ENCODE data around the gene OR1L8. TPM values are rescaled to one million over a fixed set of nuclear protein-coding genes. Genes with fewer than 3 reads are reported as not detected.
A peak's percentile ranks its signal among the peaks of the same experiment; 100 is the strongest.
"Not testable (repeated sequence)": the region's sequence is repeated elsewhere in the genome, so short reads cannot be mapped to it uniquely, and the experiment has no call there.

The OR1L8 gene
- total RNA-seq: not detected in 2 replicates

DNA sequence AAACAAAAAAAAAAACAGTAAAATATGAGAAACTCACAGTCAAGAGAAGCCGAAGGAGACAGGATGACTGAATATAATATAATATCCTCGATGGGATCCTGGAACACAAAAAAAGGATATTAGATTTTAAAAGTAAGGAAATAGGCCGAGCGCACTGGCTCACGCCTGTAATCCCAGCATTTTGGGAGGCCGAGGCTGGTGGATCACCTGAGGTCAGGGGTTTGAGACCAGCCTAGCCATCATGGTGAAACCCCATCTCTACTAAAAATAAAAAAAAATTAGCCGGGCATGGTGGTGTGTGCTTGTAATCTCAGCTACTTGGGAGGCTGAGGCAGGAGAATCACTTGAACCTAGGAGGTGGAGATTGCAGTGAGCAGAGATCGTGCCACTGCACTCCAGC is at the start of gene OR1L8:
TSS of gene OR1L8 (minus strand) at position 101 of the 400 bp plus-strand sequence. CDS start 14,907 bp downstream, outside the sequence.
- H3K4me3 ChIP-seq (ENCODE audit: low read depth, low read length); DNase-seq (ENCODE audit: low read depth): not testable (repeated sequence)

DNA sequence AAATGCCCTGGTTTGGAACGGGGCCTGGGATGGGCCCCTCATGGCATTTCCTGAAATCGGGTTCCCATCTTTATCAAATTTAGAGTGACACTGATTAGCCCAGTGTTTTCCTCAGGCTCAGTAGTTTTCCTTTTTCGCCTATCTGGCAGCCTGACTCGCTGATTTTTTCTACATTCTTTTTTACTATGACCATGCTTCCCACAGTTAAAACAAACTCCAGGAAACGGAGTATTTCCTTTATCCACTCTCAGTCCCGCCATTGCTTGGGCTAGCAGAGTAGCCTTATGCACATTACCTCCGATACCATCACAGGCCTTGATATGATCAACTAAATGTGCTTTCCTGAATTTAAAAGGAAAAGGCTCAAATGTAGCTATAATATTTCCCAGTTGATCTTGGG is 36.8 kb upstream of the OR1L8 start:
- TF ChIP-seq, protein P1, sequence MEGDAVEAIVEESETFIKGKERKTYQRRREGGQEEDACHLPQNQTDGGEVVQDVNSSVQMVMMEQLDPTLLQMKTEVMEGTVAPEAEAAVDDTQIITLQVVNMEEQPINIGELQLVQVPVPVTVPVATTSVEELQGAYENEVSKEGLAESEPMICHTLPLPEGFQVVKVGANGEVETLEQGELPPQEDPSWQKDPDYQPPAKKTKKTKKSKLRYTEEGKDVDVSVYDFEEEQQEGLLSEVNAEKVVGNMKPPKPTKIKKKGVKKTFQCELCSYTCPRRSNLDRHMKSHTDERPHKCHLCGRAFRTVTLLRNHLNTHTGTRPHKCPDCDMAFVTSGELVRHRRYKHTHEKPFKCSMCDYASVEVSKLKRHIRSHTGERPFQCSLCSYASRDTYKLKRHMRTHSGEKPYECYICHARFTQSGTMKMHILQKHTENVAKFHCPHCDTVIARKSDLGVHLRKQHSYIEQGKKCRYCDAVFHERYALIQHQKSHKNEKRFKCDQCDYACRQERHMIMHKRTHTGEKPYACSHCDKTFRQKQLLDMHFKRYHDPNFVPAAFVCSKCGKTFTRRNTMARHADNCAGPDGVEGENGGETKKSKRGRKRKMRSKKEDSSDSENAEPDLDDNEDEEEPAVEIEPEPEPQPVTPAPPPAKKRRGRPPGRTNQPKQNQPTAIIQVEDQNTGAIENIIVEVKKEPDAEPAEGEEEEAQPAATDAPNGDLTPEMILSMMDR (conservative IDR thresholded peaks at IDR 0.05; ENCODE audit: low read depth, low read length): no peak
- H3K4me3 ChIP-seq (ENCODE audit: low read depth, low read length): no peak overlapping the region

DNA sequence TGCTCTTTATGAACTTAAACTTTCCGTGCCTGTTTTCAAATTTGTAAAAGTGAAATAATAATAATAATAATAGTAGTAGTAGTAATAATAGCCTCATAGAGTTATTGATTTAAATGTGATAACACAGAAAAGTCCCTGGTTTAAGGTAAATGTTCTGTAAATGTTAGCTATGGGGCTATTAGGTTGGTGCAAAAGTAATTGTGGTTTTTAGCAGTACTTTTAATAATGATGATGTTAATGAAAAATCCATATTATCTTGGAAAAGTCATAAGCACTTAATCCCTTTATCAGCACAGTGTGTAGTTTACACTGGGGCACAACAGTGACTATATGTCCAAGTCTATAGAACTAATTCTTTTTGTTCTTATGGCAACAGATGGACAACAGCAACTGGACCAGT is 31.2 kb upstream of the OR1L8 start, which contains the start of gene OR1Q1:
TSS of gene OR1Q1 (plus strand) at position 377 of the 400 bp plus-strand sequence. CDS start at position 377, 0 bp downstream.
- H3K4me3 ChIP-seq (ENCODE audit: low read depth, low read length): no peak within 1 kb of the TSS
- no peak for DNase-seq (ENCODE audit: low read depth)
- TF ChIP-seq, protein P1 (conservative IDR thresholded peaks at IDR 0.05; ENCODE audit: low read depth, low read length): no peak

More for the DNA sequence above, 36.8 kb upstream of the OR1L8 start:
- no peak for DNase-seq (ENCODE audit: low read depth)

DNA sequence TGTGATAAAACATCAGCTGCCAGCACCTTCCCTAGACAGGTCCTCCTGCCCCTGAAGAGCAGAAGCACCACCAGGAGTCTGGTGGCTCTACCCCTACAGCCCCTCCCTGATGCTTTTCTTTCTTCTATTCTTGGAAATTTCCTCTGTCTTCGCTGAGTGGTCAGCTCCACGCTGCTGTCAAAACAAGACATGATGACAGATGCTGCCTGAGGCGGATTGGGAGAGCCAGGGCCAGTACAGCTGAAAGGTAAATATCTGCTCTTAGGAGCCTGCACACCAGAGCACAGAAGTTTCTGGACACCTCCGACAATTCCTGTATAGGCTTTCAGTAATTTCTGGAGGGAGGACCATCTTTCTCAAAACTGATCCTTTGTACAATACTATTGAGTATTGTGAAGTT is 26.6 kb upstream of the OR1L8 start:
- H3K4me3 ChIP-seq (ENCODE audit: low read depth, low read length): no peak overlapping the region
- TF ChIP-seq, protein P1 (conservative IDR thresholded peaks at IDR 0.05; ENCODE audit: low read depth, low read length): no peak
- no peak for DNase-seq (ENCODE audit: low read depth)

- DNase-seq (ENCODE audit: low read depth): no peak
- TF ChIP-seq, protein P1 (conservative IDR thresholded peaks at IDR 0.05; ENCODE audit: low read depth, low read length): no peak
- H3K4me3 ChIP-seq (ENCODE audit: low read depth, low read length): no peak overlapping the region
Observed at GRCh38 chr9:122606587-122606986, 23.4 kb upstream of the OR1L8 start.

GRCh38 chr9:122605691-122606090 is 22.5 kb upstream of the OR1L8 start:
- TF ChIP-seq, protein P1 (conservative IDR thresholded peaks at IDR 0.05; ENCODE audit: low read depth, low read length): no peak
- DNase-seq (ENCODE audit: low read depth): no peak
- no peak overlapping the region for H3K4me3 ChIP-seq (ENCODE audit: low read depth, low read length)

- TF ChIP-seq, protein P1 (conservative IDR thresholded peaks at IDR 0.05; ENCODE audit: low read depth, low read length): no peak
- peak; percentile 37 for DNase-seq (ENCODE audit: low read depth)
- no peak overlapping the region for H3K4me3 ChIP-seq (ENCODE audit: low read depth, low read length)
Observed at GRCh38 chr9:122580360-122580759, 2.8 kb downstream of the OR1L8 start.

Data from epithelial cell of proximal tubule (primary cell).